Measurements from ENCODE around the gene ACADSB.

Gene ACADSB

GRCh38 chr10:123103944-123104343 is 95.1 kb downstream of the ACADSB start:
- no peak for DNase-seq

Measured in NCI-H2029 treated with DMSO at 0.1 percent for 48 hours (cell line).